ENCODE results near the gene SPEM1.

The SPEM1 gene

GRCh38 chr17:7419819-7420610 lies at the start of gene SPEM1:
TSS of gene SPEM1 (plus strand) at chr17:7420324. CDS start at chr17:7420385, 61 bp downstream.
- no peak for FAIRE-seq
- no peak for DNase-seq (ENCODE audit: low spot score)

GRCh38 chr17:7370853-7371252 lies 49.3 kb upstream of the SPEM1 start:
- DNase-seq (ENCODE audit: low spot score): no peak
- no peak for FAIRE-seq

GRCh38 chr17:7374353-7374752 lies 45.8 kb upstream of the SPEM1 start:
- no peak for FAIRE-seq

GRCh38 chr17:7379134-7379533 lies 41.0 kb upstream of the SPEM1 start:
- FAIRE-seq (no peak), DNase-seq (ENCODE audit: low spot score) (no peak)

More at GRCh38 chr17:7374353-7374752, 45.8 kb upstream of the SPEM1 start:
- DNase-seq (ENCODE audit: low spot score): no peak

- DNase-seq (ENCODE audit: low spot score): no peak
- no peak for FAIRE-seq
Observed at GRCh38 chr17:7380321-7380720, 39.8 kb upstream of the SPEM1 start.

- FAIRE-seq (no peak), DNase-seq (ENCODE audit: low spot score) (no peak)
Observed at GRCh38 chr17:7380855-7381683, 39.1 kb upstream of the SPEM1 start, which contains the start of gene TNK1. TSS of gene TNK1 (plus strand) at chr17:7381089. CDS start at chr17:7382927, 1,838 bp downstream.

GRCh38 chr17:7382901-7383300 lies 37.2 kb upstream of the SPEM1 start:
- FAIRE-seq (no peak), DNase-seq (ENCODE audit: low spot score) (no peak)

- FAIRE-seq (no peak), DNase-seq (ENCODE audit: low spot score) (no peak)
Observed at GRCh38 chr17:7383371-7383741, 36.8 kb upstream of the SPEM1 start.

GRCh38 chr17:7383742-7384488 lies 36.2 kb upstream of the SPEM1 start:
- DNase-seq (ENCODE audit: low spot score): no peak
- no peak for FAIRE-seq

GRCh38 chr17:7384489-7385081 lies 35.5 kb upstream of the SPEM1 start:
- DNase-seq (ENCODE audit: low spot score) (no peak), FAIRE-seq (no peak)

GRCh38 chr17:7388856-7389255 lies 31.3 kb upstream of the SPEM1 start:
- DNase-seq (ENCODE audit: low spot score): no peak
- no peak for FAIRE-seq

- no peak for DNase-seq (ENCODE audit: low spot score)
- no peak for FAIRE-seq
Observed at GRCh38 chr17:7389924-7390910, 29.9 kb upstream of the SPEM1 start.

GRCh38 chr17:7391307-7391706 lies 28.8 kb upstream of the SPEM1 start:
- DNase-seq (ENCODE audit: low spot score): no peak
- FAIRE-seq: no peak

GRCh38 chr17:7392696-7393612 lies 27.2 kb upstream of the SPEM1 start:
- FAIRE-seq (no peak), DNase-seq (ENCODE audit: low spot score) (no peak)

- FAIRE-seq: no peak
- no peak for DNase-seq (ENCODE audit: low spot score)
Observed at GRCh38 chr17:7393613-7394451, 26.3 kb upstream of the SPEM1 start.

GRCh38 chr17:7394452-7395191 lies 25.5 kb upstream of the SPEM1 start, which contains the start of gene PLSCR3:
TSS of gene PLSCR3 (minus strand) at chr17:7394525. CDS start at chr17:7394110, 415 bp downstream.
- DNase-seq (ENCODE audit: low spot score) (peak; percentile 88), FAIRE-seq (no peak)

GRCh38 chr17:7396147-7396546 lies 24.0 kb upstream of the SPEM1 start:
- FAIRE-seq (no peak), DNase-seq (ENCODE audit: low spot score) (no peak)

Measured in urothelium cell line (cell line).